ENCODE data around the gene HOXB3.

HOXB3 gene

DNA sequence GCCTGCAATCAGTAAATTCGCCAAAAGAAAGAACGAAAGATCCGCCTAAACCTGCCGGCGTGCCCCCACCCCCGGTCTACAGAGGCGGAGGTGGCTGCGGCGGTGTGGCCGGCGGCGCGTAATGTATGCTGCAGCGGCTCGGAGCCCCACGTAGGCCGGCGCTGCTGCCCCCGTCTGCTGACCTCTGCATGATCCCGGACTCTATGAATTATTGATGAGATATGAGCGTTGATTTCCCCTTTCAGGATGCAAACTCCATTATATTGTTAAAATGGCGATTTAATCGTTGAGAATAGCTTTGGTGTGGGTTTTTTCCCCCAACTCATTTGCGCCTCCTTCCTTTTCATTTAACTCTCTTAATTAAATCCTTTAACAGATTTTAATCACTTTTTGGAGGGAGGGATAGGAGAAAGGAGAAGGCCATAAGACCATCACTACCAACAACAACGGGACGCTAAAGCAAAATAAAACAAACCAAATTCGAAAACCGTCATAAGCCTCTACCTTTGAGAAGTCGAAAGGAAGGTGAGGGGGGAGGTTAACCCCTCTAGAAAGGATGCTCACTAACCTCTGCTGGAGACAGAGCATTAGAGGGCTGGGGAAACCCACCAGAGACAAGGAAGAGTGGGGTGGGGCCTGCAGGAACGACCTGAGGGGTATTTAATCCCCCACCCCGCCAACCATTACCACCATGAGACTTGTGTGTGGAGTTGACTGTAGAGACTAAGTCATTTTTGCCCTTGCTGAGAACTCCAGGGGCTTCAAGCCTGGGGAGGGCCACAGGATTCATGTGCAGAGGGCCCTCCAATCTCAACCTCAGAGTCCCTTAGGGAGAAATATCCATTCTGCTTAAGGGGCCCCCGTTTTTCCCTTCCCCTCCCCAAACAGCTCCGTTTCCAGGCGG, 3.4 kb downstream of the HOXB3 start:
- H3K4me3 ChIP-seq (ENCODE audit: low read depth, low read length) = no peak overlapping the region
- TF ChIP-seq, protein P1, sequence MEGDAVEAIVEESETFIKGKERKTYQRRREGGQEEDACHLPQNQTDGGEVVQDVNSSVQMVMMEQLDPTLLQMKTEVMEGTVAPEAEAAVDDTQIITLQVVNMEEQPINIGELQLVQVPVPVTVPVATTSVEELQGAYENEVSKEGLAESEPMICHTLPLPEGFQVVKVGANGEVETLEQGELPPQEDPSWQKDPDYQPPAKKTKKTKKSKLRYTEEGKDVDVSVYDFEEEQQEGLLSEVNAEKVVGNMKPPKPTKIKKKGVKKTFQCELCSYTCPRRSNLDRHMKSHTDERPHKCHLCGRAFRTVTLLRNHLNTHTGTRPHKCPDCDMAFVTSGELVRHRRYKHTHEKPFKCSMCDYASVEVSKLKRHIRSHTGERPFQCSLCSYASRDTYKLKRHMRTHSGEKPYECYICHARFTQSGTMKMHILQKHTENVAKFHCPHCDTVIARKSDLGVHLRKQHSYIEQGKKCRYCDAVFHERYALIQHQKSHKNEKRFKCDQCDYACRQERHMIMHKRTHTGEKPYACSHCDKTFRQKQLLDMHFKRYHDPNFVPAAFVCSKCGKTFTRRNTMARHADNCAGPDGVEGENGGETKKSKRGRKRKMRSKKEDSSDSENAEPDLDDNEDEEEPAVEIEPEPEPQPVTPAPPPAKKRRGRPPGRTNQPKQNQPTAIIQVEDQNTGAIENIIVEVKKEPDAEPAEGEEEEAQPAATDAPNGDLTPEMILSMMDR (conservative IDR thresholded peaks at IDR 0.05; ENCODE audit: low read depth, low read length) = no peak
- no peak for DNase-seq (ENCODE audit: low read depth)

DNA sequence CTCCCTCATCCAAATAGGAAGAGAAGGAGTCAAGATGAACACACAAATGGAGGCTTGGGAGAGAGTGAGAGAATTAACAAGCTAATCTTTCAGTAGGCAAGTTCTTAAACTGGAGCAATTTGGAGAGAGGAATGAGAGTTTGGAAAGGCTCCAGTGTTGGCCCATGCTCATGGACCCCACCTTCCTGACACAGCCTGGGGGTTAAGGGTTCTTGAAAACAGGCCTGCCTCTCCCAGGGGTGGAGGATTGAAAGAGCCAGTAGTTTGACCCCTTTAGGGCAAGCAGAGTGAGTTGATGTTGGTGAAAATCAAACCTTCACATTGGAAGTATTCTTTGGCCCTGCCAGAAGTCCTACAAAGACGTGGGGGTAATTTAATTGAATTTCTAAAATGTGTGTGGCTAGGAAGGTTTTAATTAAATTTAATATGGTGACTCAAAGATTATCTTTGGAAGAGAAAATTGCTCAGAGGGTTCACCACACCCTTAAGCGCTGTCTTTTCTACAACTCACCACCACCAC, 5.8 kb downstream of the HOXB3 start:
- no peak for DNase-seq (ENCODE audit: low read depth)
- TF ChIP-seq, protein P1 (conservative IDR thresholded peaks at IDR 0.05; ENCODE audit: low read depth, low read length) = no peak
- H3K4me3 ChIP-seq (ENCODE audit: low read depth, low read length) = no peak overlapping the region

DNA sequence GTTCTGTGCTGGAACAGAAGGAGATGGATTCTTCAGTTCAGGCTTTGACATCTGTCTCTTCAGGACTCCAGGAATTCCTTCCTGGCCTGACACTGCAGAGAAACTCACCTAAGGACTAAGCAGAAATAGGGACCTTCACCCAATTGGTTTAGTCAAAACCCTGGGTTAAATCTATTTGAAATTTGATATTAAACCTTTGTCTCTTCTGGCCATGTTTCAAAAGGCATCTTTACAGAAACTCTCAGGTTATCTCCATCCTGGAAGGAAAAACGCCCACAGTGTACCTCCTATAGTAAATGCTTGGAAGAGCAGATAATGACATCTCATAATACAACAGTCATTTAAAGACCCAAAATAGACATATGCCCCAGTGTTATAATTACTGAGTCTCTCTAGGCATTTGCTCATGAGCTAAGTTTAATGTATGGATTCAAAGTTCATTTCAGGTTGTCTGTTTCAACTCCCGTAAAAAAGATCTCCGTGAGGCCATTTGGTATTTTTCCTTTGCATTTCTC, 6.3 kb downstream of the HOXB3 start:
- H3K4me3 ChIP-seq (ENCODE audit: low read depth, low read length) = no peak overlapping the region
- no peak for DNase-seq (ENCODE audit: low read depth)
- TF ChIP-seq, protein P1 (conservative IDR thresholded peaks at IDR 0.05; ENCODE audit: low read depth, low read length) = no peak

DNA sequence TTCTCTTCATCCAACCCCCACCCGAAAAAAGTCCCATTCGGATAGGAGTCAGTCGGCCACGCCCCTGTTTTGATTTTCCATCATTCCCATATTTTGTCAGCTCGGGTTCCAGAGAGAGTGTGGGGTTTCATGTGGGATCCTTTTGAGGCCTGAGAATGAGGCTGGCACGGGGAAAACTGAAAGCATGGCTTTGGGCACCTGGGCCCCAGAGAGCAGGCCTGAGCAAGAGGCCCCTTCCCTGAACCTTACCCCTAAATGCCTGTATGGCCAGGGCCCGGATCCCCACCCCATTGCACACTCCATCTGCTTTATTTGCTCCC, 7.3 kb downstream of the HOXB3 start:
- H3K4me3 ChIP-seq (ENCODE audit: low read depth, low read length) = no peak overlapping the region
- TF ChIP-seq, protein P1 (conservative IDR thresholded peaks at IDR 0.05; ENCODE audit: low read depth, low read length) = no peak
- DNase-seq (ENCODE audit: low read depth) = no peak

DNA sequence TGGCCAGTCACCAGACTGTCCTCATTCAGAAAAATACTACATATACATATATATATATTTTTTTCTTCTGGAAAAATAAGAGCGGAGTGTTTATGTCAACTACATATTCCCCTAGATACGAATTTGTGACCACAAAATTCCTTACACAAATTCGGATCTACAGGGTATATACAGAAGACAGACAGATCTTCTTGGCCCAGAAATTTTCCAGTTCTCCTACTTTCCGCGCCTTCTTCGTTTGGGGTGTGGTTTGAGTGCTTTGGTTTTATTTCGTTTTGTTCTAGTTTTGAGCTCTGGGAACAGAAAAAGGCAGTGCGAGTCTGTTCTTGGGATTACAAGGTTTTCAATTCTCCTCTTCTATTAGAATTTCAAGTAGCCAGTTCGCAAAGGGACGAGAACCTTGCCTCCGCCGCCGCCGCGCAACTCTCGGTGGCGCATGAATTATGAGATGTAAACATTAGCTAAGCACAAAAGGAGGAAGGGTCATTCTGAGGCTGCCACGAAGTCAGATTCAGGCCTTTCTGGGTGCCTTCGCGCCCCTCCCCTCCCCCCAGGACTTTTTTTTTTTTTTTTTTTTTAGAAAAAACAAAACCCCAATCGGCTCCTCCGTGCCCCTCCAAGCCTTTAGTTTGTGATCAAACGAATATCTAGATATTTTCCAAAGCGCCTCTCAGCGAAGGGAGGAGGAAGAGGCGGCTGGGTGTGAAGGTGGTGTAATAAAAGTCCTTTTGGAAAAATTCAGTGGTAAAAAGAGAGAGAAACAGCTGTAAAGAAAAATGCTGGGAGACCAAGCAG, 10.1 kb downstream of the HOXB3 start:
- no peak overlapping the region for H3K4me3 ChIP-seq (ENCODE audit: low read depth, low read length)
- no peak for DNase-seq (ENCODE audit: low read depth)
- TF ChIP-seq, protein P1 (conservative IDR thresholded peaks at IDR 0.05; ENCODE audit: low read depth, low read length) = no peak

DNA sequence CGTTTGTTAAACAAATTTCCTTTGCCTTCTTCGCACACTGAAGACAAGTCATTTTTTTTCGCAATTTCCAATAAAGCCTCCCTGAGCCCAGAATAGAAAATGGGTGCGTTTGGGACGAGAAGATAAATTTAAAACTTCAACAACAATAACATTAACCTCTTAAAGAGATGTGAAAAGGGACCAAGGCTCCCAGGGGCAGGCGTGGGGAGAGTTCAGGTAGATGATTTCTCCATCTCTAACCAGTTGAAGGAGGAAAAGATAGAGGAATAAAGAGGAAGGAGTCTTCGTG, 10.6 kb downstream of the HOXB3 start:
- no peak overlapping the region for H3K4me3 ChIP-seq (ENCODE audit: low read depth, low read length)
- DNase-seq (ENCODE audit: low read depth) = no peak
- TF ChIP-seq, protein P1 (conservative IDR thresholded peaks at IDR 0.05; ENCODE audit: low read depth, low read length) = no peak
